GM19372 (cell line): ENCODE measurements around the gene SAP30BP.

Experiments
- ATAC-seq: cut with Tn5 transposase; IDR thresholded peaks from one replicate; pipeline ENCODE4 v1.9.1; 2021; ENCODE audit warnings: mild to moderate bottlenecking, low read depth, moderate library complexity; ENCODE audit not compliant: unreplicated experiment

Gene SAP30BP

DNA sequence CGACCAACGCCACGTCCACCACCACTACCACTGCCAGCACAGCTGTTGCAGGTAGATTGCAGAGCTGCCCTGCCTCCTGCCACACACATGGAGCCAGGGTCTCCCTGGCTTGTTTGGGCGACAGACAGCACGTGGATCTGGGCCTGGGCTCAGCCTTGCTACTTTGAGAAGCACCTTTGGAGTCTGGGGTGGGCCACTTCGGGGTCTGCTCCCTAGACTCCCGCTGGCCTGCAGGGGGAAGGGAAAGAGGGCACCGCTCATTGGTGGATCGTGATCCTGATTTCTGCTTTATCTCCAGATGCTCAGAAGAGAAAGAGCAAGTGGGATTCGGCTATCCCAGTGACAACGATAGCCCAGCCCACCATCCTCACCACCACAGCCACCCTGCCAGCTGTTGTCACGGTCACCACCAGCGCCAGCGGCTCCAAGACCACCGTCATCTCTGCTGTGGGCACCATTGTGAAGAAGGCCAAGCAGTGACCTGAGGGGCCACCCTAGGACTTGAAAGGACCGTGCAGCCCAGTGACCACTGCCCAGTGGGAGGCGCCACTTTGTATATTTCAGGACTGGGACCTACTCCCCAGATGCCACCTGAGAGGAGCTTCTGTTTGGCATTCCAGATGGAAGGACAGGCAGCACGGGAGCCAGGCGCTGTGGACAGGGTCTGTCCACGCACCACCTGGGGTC lies 39.0 kb downstream of the SAP30BP start:
- no peak for ATAC-seq

DNA sequence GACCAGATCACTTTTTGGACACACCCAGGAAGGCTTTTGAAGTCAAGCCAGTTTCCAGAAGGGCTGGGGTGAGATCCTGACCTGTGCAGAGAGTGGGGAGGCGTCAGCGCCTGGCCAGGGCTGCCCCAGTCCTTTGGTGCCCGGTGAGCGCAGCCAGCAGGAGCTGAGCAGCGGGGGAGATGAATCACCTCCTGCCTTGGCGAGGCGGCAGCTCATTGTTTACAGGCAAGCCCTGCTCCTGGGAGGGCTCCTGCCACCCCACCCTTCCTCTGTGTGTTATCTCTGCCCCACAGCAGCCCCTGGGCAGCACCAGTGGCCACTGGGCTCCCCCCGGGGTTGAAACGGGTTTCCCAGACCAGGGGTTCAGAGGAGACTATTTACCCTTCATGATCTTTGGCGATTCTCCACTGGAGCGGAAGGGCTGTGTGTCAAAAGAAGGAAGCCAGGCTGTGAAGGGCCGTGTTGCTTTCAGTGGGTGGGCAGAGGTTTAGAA lies 40.0 kb downstream of the SAP30BP start:
- no peak for ATAC-seq

DNA sequence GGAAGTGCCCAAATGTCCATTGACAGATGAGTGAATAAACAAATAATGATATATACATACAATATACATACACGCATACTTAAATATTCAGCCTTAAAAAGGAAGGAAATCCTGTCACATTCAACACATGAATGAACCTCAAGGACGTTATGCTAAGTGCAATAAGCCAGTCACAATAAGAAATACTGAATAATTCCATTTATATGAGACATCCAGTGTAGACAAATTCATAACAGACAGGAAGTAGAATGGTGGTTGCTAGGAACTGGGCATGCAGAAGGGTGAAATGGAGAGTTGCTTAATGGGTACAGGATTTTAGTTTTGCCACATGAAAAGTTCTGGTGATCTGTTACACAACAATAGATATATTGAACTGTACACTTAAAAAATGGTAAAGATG lies 45.3 kb downstream of the SAP30BP start:
- ATAC-seq: no peak

DNA sequence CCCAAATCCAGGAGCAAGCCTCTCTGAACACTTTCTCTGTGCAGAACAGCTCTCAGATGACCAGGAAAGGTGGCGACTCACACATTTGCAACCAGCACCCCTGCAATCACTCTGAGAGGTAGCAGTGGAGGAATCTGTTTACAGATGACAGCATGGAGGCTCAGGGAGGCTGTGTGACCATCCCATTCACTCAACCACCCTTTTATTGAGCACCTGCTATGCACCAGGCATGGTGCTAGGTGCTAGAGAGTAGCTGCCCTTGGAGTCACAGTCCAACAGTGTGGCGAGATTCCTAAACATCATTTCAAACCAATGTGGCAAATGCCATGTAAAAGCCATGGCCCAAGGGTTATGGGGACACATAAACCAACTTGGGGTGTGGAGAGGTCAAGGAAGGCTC lies 52.6 kb downstream of the SAP30BP start:
- ATAC-seq: no peak

DNA sequence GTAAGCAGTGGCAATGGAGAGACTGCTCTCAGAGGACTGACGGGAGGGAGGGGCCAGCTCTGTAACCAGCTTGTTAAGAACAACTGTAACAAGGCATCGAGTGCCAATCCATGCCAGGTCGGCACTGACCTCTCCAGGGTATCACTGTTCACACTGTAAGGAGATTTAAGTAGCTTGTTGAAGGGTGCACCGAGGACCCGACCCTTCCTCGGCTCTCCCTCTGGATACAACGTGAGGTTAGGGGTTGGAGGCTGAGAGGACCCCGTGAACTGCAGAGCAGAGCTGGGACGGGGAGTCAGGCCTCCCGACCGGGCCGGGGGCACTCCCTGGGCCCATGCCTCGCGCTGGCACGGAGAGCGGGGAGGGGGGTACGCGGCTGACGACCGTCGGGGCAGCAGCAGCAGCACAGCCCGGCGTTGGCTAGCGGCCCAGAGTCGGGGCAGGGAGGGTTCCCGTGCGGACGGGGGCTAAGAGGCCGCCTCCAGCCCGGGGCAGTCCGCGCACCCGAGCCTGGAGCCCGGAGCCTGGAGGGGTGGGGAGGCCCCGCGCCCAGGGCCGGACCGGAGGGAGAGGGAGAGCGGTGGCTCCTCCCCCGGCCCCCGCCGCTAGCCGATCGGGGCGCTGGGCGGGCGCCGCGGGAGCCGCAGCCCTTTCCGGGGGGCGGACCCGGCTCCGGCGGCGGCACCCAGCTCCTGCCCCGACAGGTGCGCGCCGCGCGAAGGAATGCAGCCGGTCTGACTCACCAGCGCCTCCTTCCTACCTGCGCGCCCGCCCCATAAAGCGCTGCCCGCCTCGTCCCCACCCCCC lies 53.7 kb downstream of the SAP30BP start, which contains the start of gene ITGB4:
Gene ITGB4, plus strand, starts transcription at position 804 of the 807 bp plus-strand sequence. CDS start 3,245 bp downstream, outside the sequence.
- ATAC-seq: no peak

DNA sequence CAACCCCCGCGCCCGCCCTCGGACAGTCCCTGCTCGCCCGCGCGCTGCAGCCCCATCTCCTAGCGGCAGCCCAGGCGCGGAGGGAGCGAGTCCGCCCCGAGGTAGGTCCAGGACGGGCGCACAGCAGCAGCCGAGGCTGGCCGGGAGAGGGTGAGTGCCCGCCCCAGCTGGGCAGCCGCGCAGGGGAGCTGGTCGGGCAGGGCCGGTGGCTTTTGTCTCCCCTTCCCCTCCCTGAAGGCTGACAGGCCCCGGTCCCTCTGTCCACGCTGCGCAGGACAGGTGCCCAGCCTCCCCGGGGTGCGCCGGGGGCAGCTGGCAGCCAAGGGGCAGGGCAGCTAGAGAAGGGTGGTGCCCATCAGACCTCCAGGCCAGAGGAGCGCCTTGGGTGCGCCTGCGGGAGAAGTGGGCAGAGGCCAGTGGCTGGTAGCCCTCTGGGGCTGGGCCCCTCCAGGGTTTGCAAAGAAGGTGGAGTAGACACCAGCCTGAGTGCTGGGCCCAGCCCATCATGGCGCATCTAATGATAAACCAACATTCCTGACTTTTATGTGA lies 54.4 kb downstream of the SAP30BP start:
- no peak for ATAC-seq

DNA sequence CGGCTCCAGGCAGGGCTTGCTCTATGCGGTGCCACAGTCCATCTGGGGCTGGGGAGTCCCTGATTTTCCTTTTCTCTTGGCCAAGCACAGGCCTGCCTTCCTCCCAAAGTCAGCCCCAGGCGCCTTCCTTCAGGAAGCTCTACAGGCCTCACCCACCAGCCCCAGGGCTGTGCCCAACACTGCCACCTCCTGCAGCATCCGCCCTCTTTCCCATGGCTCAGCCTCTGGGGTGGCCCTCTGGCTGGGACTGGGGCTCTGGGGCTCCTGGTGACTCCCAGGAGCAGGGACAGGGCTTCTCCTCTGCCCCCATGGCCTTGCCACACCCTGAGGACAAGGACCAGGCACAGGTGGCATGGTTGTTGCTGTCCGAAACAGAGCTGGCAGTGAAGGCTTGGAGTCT lies 54.9 kb downstream of the SAP30BP start:
- no peak for ATAC-seq

DNA sequence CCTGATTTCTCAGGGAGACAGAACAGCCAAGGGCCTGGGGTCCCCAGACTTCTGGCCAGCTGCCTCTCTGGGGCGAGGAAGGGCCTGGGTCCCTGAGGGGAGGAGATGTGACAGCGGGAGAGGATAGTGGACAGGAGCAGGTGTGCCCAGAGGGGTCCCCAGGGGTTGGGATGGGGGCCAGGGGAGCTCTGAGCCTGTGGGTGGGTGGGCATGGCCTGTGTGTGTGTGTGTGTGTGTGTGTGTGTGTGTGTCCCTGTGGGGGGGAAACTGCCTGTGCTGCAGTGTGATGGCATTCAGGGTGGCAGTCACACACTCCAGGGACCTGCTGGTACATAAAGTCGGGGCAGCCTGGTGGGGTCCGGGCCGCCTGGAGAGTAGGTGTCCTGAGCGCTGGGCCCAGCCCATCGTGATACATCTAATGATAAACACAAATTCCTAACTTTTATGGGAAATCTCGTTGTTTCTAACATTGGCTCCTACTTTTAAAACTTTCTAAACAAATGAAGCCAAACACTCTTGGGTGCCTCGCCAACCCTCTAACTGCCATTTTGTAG lies 55.5 kb downstream of the SAP30BP start:
- ATAC-seq: no peak

DNA sequence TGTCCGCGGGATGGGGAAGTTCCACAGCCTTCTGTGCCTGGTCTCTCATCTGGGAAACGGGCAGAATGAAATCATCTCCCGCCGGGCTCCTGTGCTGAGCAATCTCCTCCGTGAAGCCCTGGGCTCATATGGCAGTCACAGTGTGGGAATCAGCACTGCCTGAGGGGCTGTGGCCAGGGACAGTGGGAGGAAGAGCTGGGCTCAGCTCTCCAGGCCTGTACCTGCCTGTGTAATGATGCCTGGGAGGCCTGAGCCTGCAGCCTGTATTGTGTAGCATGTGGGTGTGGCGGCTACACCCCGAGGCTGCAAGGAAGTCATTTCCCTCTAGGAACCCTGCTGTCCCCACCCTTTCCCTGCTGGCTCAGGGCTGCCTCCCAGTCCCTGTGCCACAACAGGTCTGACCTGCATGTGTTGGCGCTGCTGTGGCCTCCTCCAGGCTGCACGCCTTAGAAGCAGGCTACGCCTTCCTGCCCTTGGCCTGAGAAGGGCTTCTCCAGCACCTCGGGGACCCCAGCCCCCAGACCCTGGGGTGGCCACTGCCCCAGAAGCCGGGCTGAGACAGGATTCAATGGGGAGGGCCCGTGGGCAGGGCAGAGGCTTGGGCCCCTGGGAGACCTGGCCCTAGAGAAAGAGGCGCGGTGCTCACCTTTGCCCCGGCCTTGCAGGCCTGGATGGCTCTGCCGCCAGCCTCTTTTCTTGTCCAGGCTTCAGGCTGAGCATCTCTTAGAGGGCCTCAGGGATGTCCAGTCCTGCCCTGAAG lies 56.2 kb downstream of the SAP30BP start:
- ATAC-seq: no peak

DNA sequence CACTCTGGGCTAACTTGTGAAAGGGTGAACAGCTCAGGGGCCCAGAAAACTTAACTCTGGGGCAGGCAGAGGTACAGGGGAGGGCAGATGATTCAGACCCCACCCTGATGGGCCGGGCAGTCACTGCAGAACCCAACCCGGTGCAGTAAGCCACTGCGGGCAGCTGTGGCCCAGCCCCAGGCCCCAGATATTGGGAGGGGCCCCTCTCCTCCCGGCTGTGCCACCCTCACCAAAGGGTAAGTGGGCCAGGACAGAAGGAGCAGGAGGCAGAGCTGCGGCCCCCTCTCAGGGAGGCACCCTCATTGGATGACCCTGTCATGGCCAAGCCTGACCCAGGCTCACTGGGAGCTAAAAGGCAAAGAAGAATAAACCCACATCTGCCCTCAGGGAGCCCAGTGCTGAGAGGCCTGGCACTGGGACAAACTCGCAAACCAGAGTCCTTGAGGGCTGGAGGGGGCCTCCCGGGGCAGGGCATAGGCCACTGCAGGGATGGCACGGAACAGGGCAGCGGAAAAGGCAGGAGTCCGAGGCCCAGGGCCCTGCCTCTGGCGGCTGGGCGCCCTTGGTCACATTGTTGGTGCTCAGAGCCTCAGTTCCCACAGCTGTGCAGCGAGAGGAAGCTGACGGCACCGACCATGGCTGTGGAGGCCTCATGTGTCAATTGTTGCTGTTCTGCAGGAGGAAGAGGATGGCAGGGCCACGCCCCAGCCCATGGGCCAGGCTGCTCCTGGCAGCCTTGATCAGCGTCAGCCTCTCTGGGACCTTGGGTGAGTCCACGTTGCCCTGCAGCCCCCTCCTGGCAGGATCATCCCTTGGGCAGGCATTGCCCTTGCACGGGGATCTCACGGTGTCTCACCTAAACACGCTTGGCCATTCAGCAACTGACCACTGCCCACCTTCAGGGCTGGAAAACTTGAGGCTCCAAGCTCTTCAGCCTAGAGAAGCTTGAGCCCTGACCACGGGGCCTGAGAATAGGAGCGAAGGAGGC lies 57.2 kb downstream of the SAP30BP start:
- ATAC-seq: no peak

DNA sequence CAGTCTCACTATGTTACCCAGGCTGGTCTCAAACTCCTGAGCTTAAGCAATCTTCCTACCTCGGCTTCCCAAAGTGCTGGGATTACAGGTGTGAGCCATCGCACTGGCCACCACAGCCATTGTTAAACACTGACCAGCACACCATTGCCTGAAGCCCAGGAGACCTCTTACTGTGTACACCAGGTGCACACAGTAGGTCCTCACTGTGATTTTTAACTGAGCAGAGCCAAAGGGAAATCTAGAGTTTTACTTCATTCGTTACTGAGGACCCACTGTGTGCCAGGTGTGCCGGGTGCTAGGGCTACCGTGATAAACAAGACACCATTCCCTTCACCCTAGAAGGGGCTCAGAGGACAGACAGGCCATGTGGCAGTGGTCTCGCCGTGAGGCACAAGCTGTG lies 58.4 kb downstream of the SAP30BP start:
- no peak for ATAC-seq

DNA sequence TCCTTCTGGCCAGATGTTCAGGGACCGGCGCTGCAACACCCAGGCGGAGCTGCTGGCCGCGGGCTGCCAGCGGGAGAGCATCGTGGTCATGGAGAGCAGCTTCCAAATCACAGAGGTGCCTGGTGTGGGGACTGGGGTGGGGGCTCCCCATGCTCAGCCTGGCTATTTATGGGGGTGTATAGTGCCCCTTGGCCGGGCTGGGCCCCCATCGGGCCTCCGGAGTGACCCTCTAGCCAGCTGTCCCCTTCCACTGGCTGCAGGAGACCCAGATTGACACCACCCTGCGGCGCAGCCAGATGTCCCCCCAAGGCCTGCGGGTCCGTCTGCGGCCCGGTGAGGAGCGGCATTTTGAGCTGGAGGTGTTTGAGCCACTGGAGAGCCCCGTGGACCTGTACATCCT lies 60.3 kb downstream of the SAP30BP start:
- ATAC-seq: no peak

DNA sequence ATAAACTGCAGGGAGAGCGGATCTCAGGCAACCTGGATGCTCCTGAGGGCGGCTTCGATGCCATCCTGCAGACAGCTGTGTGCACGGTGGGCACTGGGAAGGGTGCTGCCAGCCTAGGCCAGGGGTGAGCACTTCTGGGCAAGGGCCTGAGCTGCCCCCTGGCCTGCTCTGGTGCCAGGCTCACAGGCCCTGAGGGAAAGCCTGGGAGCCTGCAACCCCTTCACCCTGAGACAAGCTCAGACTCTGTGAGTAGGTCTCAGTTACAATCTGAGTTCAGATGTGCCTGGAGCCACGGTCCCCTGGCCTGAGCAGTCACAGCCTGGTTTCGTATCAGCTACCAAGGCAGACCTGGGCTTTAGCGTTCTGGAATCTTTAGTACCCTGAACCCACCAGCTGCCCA lies 62.2 kb downstream of the SAP30BP start:
- no peak for ATAC-seq

DNA sequence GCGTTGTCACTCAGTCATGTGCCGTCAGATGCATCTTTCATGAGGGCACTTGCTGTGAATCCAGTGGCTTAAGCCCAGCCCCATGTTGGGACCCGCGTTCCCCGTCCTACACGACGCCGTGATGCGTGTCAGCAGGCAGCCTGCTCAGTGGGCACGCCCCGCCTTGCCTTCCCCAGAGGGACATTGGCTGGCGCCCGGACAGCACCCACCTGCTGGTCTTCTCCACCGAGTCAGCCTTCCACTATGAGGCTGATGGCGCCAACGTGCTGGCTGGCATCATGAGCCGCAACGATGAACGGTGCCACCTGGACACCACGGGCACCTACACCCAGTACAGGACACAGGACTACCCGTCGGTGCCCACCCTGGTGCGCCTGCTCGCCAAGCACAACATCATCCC lies 62.9 kb downstream of the SAP30BP start:
- no peak for ATAC-seq

DNA sequence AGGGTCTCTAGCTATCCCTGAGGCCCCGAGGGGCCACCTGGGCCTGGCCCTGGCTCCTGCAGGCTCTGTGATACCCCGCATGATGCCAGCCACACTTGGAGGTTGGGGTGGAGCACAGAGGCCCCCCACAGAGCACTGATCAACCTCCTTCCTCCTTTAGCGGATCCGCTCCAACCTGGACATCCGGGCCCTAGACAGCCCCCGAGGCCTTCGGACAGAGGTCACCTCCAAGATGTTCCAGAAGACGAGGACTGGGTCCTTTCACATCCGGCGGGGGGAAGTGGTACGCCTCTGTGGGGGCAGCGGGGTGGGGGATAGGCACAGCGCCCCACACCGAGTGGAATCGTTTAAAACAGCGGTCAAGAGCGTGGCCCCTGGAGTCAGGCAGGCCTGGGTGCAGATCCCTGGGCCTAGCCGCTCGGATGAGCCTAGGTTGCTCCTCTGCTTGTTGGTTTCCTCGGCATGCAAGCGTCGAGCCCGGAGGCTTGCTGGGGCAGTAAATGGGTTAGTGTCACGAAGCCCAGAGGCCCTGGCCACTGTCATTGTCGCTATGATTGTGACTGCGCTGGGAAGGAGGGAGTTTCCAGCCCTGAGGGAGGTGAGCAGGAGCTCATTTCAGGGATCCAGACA lies 64.1 kb downstream of the SAP30BP start:
- ATAC-seq: no peak

DNA sequence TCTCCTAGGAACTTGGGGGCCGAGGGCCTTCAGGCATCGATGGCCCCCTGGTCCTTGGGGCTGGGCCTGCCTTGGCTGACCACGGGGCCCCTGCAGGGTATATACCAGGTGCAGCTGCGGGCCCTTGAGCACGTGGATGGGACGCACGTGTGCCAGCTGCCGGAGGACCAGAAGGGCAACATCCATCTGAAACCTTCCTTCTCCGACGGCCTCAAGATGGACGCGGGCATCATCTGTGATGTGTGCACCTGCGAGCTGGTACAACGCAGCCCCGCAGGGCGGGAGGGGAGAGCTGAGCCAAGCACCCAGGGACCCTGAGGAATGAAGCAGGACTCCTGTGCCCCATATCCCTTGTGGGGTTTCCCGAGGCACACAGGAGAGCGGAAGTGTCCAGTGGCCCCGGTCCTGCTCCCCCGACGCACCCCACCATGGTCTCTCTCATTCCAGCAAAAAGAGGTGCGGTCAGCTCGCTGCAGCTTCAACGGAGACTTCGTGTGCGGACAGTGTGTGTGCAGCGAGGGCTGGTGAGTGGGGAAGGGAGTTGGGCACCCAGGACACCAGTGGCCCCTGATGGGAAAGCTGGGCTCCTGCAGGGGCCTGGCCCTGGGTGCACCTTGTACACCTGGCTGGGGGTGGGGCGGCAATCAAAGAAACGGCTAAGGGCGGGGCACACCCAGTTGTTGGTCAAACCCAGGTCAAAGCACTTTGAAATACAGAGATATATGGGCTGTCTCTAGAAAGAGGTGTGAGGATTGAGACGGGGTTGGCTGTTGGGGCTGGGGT lies 64.8 kb downstream of the SAP30BP start:
- no peak for ATAC-seq

DNA sequence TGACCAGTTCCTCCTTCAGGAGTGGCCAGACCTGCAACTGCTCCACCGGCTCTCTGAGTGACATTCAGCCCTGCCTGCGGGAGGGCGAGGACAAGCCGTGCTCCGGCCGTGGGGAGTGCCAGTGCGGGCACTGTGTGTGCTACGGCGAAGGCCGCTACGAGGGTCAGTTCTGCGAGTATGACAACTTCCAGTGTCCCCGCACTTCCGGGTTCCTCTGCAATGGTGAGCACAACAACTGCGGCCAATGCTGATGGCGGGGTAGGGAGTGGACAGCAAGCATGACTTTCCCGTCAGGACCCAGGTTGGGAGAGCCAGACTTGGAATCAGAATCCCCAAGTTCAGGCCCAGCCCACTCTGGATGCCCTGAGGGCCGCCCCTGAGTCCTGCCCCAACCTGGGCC lies 66.3 kb downstream of the SAP30BP start:
- ATAC-seq: no peak

DNA sequence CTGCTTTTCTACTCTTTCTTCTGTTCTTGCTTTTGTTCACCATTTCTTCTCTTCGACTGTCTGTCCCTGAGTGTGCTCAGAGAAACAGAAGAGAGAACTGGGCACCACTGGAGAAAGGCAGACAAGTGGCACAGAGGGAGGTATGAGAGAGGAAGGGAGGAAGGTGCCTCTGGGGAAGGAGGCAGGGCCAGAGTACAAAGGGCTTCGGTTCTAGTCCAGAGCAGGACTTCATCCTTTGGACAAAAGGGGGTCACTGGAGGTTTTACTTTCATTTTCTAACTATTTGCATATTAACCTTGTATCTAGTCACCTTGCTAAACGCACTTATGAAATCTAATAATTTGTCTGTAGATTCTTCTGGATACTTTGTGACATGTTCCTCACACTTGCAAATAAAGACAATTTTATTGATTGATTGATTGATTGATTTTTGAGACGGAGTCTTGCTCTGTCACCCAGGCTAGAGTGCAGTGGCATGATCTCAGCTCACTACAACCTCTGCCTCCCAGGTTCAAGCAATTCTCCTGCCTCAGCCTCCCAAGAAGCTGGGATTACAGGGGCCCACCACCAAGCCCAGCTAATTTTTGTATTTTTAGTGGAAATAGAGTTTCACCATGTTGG lies 67.6 kb downstream of the SAP30BP start:
- ATAC-seq: no peak
